HCT116 (cell line): Measurements from ENCODE around the gene ZSWIM6. TPM values are rescaled to one million over a fixed set of nuclear protein-coding genes. Genes with fewer than 3 reads are reported as not detected.

Source experiments
- ATAC-seq: fragments of 200-7000 bp; cut with Tn5 transposase; 2 replicates; pipeline ENCODE4 v1.9.1; 2020; ENCODE audit warnings: mild to moderate bottlenecking, moderate library complexity
- BruUV-seq: library from RNA; stranded (reverse); fragments of 400-500 nt; replicated peaks from 2 replicates; lab custom pipeline; 2021; lab: Mats Ljungman, UMichigan
- CTCF ChIA-PET: fragments of 300-600 bp; sonication (Branson Sonifier 250); formaldehyde crosslinking; loops from one replicate; lab custom pipeline; 2021; ENCODE audit warnings: antibody characterized with exemption; lab: Charles Lee
- POLR2A ChIA-PET: fragments of 300-600, 350-600 bp; sonication (Branson Sonifier 250); formaldehyde crosslinking; loops from one replicate; lab custom pipeline; 2021; ENCODE audit warnings: antibody characterized with exemption; lab: Charles Lee
- RAD21 ChIA-PET, 2 experiments: fragments of 300-600 bp; sonication (Branson Sonifier 250); formaldehyde crosslinking; loops; one replicate each; lab custom pipeline; 2023; ENCODE audit warnings: low total read pairs in 2 of 2; ENCODE audit not compliant: uncharacterized antibody in 2 of 2, unreplicated experiment in 2 of 2, low non-redundant PET in 1 of 2; lab: Charles Lee
- DNase-seq: peaks from one replicate; pipeline ENCODE4 v3.0.0-alpha.2; 2010; ENCODE audit warnings: low read depth, low spot score
- H2AFZ ChIP-seq: fragments of 200-600 bp; shearing (Covaris generic), sonication (generic); 2 replicates; pipeline ENCODE4 v1.6.1; 2017; ENCODE audit warnings: low read depth, mixed run types, mixed read lengths, antibody characterized with exemption, low read length; ENCODE audit not compliant: poor library complexity, severe bottlenecking
- H3K27ac ChIP-seq: 2 replicates; pipeline ENCODE4 v1.5.1; 2012; ENCODE audit warnings: low read depth, low read length
- H3K27me3 ChIP-seq: fragments of 200-600 bp; sonication (generic); 2 replicates; pipeline ENCODE4 v1.6.1; 2016; ENCODE audit warnings: mixed run types, low read length, mixed read lengths; ENCODE audit not compliant: insufficient read depth
- H3K36me3 ChIP-seq, 2 experiments: fragments of 200-500 bp in 1 of 2; fragments of 200-600 bp in 1 of 2; sonication (Bioruptor generic) in 1 of 2; sonication (generic) in 1 of 2; 2 replicates each; pipeline versions ENCODE4 v1.5.1 to v1.6.1; 2014 to 2016; ENCODE audit warnings: low read length in 2 of 2, inconsistent platforms in 1 of 2, mixed read lengths in 1 of 2, mixed run types in 1 of 2; ENCODE audit not compliant: insufficient read depth in 2 of 2, control insufficient read depth in 1 of 2
- H3K4me1 ChIP-seq, 2 experiments: fragments of 200-600 bp in 1 of 2; sonication (generic) in 1 of 2; 2 replicates each; pipeline versions ENCODE4 v1.5.1 to v1.6.1; 2012 to 2017; ENCODE audit warnings: low read length in 2 of 2, inconsistent platforms in 1 of 2, mild to moderate bottlenecking in 1 of 2, mixed read lengths in 1 of 2, mixed run types in 1 of 2, moderate library complexity in 1 of 2; ENCODE audit not compliant: insufficient read depth in 2 of 2, control insufficient read depth in 1 of 2
- H3K4me2 ChIP-seq: fragments of 200-600 bp; sonication (generic); 2 replicates; pipeline ENCODE4 v1.6.1; 2017; ENCODE audit warnings: mixed run types, low read length, mixed read lengths
- H3K4me3 ChIP-seq, 2 experiments: fragments of 200-600 bp in 1 of 2; sonication (generic) in 1 of 2; replicated peaks in 1 of 2; 2 replicates each; pipeline ENCODE4 v1.5.1; 2011 to 2016; ENCODE audit warnings: low read length in 2 of 2, control low read depth in 1 of 2, low read depth in 1 of 2, mild to moderate bottlenecking in 1 of 2, mixed read lengths in 1 of 2, mixed run types in 1 of 2
- H3K79me2 ChIP-seq: fragments of 200-600 bp; sonication (generic); 2 replicates; pipeline ENCODE4 v1.6.1; 2017; ENCODE audit warnings: mild to moderate bottlenecking, mixed run types, low read length, moderate library complexity, mixed read lengths; ENCODE audit not compliant: insufficient read depth
- H3K9ac ChIP-seq: fragments of 200-600 bp; sonication (generic); 2 replicates; pipeline ENCODE4 v1.6.1; 2016; ENCODE audit warnings: low read length, mixed read lengths
- H3K9me2 ChIP-seq: fragments of 200-600 bp; sonication (generic), shearing (Covaris generic); 2 replicates; pipeline ENCODE4 v1.6.1; 2017; ENCODE audit warnings: mixed run types, mild to moderate bottlenecking, moderate library complexity; ENCODE audit not compliant: insufficient read depth
- H3K9me3 ChIP-seq, 2 experiments: fragments of 200-500 bp in 1 of 2; fragments of 200-600 bp in 1 of 2; sonication (Bioruptor generic) in 1 of 2; sonication (generic) in 1 of 2; 2 replicates each; pipeline ENCODE4 v1.6.1; 2014 to 2017; ENCODE audit warnings: low read length in 2 of 2, mixed read lengths in 2 of 2, inconsistent platforms in 1 of 2, low read depth in 1 of 2, mild to moderate bottlenecking in 1 of 2, mixed run types in 1 of 2, moderate library complexity in 1 of 2; ENCODE audit not compliant: control insufficient read depth in 1 of 2, insufficient read depth in 1 of 2
- H4K20me1 ChIP-seq: fragments of 200-600 bp; sonication (generic), shearing (Covaris generic); 2 replicates; pipeline ENCODE4 v1.6.1; 2017; ENCODE audit warnings: mixed run types, mild to moderate bottlenecking, moderate library complexity; ENCODE audit not compliant: insufficient read depth
- CBX3 ChIP-seq: IDR thresholded peaks from 2 replicates; pipeline ENCODE4 v1.6.1; 2012; ENCODE audit warnings: low read depth
- CTCF ChIP-seq, 3 experiments: fragments of 200-600 bp in 1 of 3; sonication (generic) in 1 of 3; IDR thresholded peaks in 2 of 3; conservative IDR thresholded peaks in 1 of 3; 2 replicates each; pipeline ENCODE4 v1.5.1; 2012 to 2017; ENCODE audit warnings: low read depth in 2 of 3, low read length in 2 of 3, antibody characterized with exemption in 1 of 3, borderline replicate concordance in 1 of 3, control low read depth in 1 of 3, mild to moderate bottlenecking in 1 of 3, mixed read lengths in 1 of 3, mixed run types in 1 of 3, moderate library complexity in 1 of 3; ENCODE audit not compliant: insufficient read depth in 1 of 3
- EGR1 ChIP-seq: IDR thresholded peaks from 2 replicates; pipeline ENCODE4 v1.6.1; 2012; ENCODE audit warnings: low read depth
- ELF1 ChIP-seq: IDR thresholded peaks from 2 replicates; pipeline ENCODE4 v1.6.1; 2012; ENCODE audit warnings: low read depth, borderline replicate concordance
- EZH2 ChIP-seq: fragments of 200-600 bp; sonication (generic); IDR thresholded peaks from 2 replicates; pipeline ENCODE4 v1.6.1; 2017; ENCODE audit warnings: antibody characterized with exemption, mixed run types
- FOSL1 ChIP-seq: IDR thresholded peaks from 2 replicates; pipeline ENCODE4 v1.6.1; 2012; ENCODE audit warnings: low read depth
- POLR2AphosphoS5 ChIP-seq: IDR thresholded peaks from 2 replicates; pipeline ENCODE4 v1.6.1; 2011; ENCODE audit warnings: mild to moderate bottlenecking, low read depth, low read length, moderate library complexity
- REST ChIP-seq: IDR thresholded peaks from 2 replicates; pipeline ENCODE4 v1.6.1; 2012; ENCODE audit warnings: low read depth
- SIN3A ChIP-seq: IDR thresholded peaks from 2 replicates; pipeline ENCODE4 v1.6.1; 2012; ENCODE audit warnings: low read depth
- SP1 ChIP-seq: IDR thresholded peaks from 2 replicates; pipeline ENCODE4 v1.6.1; 2012; ENCODE audit warnings: low read depth
- TCF7L2 ChIP-seq: IDR thresholded peaks from 2 replicates; pipeline ENCODE4 v1.7.0; 2011; ENCODE audit warnings: borderline replicate concordance, inconsistent platforms; ENCODE audit not compliant: insufficient read depth, insufficient read length; ENCODE audit errors: extremely low read depth
- YY1 ChIP-seq: IDR thresholded peaks from 2 replicates; pipeline ENCODE4 v1.6.1; 2011; ENCODE audit warnings: low read length, low read depth, moderate library complexity, mild to moderate bottlenecking; ENCODE audit not compliant: insufficient replicate concordance; ENCODE audit errors: extremely low read depth
- ZNF274 ChIP-seq: fragments of 200-500 bp; sonication (Bioruptor generic); IDR thresholded peaks from 2 replicates; pipeline ENCODE4 v1.6.1; 2014; ENCODE audit warnings: mild to moderate bottlenecking, low read depth, low read length, inconsistent platforms
- intact Hi-C: fragments of 100-400 bp; cut with micrococcal nuclease; formaldehyde crosslinking; loops from 2 replicates; pipeline ENCODE4 v1.10.0; 2022
- total RNA-seq: library from RNA; stranded (reverse); gene quantifications from one replicate; pipeline ENCODE4 v1.2.1, GENCODE V29; 2021; ENCODE audit not compliant: unreplicated experiment
- TF ChIP-seq, protein P1 (sequence below): IDR thresholded peaks from 2 replicates; pipeline ENCODE4 v1.6.1; 2011; ENCODE audit warnings: mild to moderate bottlenecking, low read length, moderate library complexity; ENCODE audit not compliant: insufficient replicate concordance; ENCODE audit errors: extremely low read depth

Gene ZSWIM6
- total RNA-seq, 1 experiment from 2014 or later, result 7.4 TPM

- ChIA-PET RAD21 (no interaction called here), CTCF (no interaction called here), POLR2A (no interaction called here)
- no peak overlapping the region for H3K9ac ChIP-seq
- H3K9me3 ChIP-seq, result peaks cover 0 to 10% of the 10 kb centered on the region in 2 experiments; a peak in 1 of 4 replicates
- no peak overlapping the region for H2AFZ ChIP-seq
- no peaks in the 10 kb centered on the region for H3K9me2 ChIP-seq
- H3K36me3 ChIP-seq, result peaks cover 6 to 10% of the 10 kb centered on the region in 2 experiments; a peak in 3 of 4 replicates
- H3K4me2 ChIP-seq, result no peak overlapping the region
- H3K4me3 ChIP-seq, result no peak overlapping the region
- ATAC-seq (no peak), DNase-seq (no peak)
- intact Hi-C loops, result no loop called here
- no peak overlapping the region for H3K27ac ChIP-seq
- H3K79me2 ChIP-seq, result no peaks in the 10 kb centered on the region
- H4K20me1 ChIP-seq, result no peaks in the 10 kb centered on the region
- no peaks in the 10 kb centered on the region for H3K4me1 ChIP-seq
- BruUV-seq, result no TSS peak
- TF ChIP-seq EGR1 (no peak), POLR2AphosphoS5 (no peak), CTCF (IDR thresholded peaks at IDR 0.05 in 2 of 3, conservative IDR thresholded peaks at IDR 0.05 in 1 of 3; ENCODE audit: borderline replicate concordance in 1 of 3, insufficient read depth in 1 of 3, low read depth in 2 of 3, low read length in 2 of 3) (no peak), SIN3A (no peak), ELF1 (no peak), SP1 (no peak), ZNF274 (no peak), CBX3 (no peak), REST (no peak), YY1 (no peak), TCF7L2 (no peak), EZH2 (no peak), FOSL1 (no peak)
- TF ChIP-seq, protein P1, sequence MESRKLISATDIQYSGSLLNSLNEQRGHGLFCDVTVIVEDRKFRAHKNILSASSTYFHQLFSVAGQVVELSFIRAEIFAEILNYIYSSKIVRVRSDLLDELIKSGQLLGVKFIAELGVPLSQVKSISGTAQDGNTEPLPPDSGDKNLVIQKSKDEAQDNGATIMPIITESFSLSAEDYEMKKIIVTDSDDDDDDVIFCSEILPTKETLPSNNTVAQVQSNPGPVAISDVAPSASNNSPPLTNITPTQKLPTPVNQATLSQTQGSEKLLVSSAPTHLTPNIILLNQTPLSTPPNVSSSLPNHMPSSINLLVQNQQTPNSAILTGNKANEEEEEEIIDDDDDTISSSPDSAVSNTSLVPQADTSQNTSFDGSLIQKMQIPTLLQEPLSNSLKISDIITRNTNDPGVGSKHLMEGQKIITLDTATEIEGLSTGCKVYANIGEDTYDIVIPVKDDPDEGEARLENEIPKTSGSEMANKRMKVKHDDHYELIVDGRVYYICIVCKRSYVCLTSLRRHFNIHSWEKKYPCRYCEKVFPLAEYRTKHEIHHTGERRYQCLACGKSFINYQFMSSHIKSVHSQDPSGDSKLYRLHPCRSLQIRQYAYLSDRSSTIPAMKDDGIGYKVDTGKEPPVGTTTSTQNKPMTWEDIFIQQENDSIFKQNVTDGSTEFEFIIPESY, result no peak
- H3K27me3 ChIP-seq, result no peaks in the 10 kb centered on the region
These were observed 204.9 kb downstream of the ZSWIM6 start for GRCh38 chr5:61536922-61537321.
